Erythroblast (primary cell): Measurements from ENCODE around the gene FBXO36.

Experiments
- DNase-seq, 2 experiments: peaks; one replicate each; lab custom pipeline; 2025; lab: John Stamatoyannopoulos, UW
- GATA1 ChIP-seq: IDR thresholded peaks from 2 replicates; pipeline ENCODE4 v1.6.1; 2011; ENCODE audit warnings: low read depth, mild to moderate bottlenecking, control low read depth, low read length, moderate library complexity
- POLR2A ChIP-seq: IDR thresholded peaks from 2 replicates; pipeline ENCODE4 v1.6.1; 2011; ENCODE audit warnings: mild to moderate bottlenecking, low read length

FBXO36 gene

DNA sequence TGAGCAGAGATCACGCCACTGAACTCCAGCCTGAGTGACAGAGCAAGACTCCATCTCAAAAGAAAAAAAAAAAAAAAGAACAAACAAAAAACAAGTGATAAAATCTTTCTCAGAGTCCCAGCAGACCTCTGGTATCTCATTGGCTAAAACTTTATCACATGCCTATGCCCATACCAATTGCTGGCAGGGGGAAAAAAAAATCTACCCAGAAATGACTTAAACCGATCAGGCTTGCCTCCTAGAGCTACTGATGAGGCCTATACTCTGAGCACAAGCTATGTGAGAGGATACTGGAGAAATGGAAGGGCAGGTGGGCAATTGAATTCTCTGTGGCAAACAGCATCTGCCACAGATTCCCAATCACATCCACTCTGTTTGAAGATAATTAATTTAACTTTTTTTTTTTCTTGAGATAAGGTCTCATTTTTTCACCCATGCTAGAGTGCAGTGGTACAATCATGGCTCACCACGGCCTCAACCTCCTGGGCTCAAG lies 49.0 kb downstream of the FBXO36 start:
- no peak for TF ChIP-seq POLR2A
- TF ChIP-seq GATA1 = no peak
- no peak for DNase-seq

GRCh38 chr2:229974266-229974665 lies 52.0 kb downstream of the FBXO36 start:
- TF ChIP-seq POLR2A = no peak
- no peak for TF ChIP-seq GATA1
- DNase-seq = peak in 1 of 2 experiments; percentile 11

DNA sequence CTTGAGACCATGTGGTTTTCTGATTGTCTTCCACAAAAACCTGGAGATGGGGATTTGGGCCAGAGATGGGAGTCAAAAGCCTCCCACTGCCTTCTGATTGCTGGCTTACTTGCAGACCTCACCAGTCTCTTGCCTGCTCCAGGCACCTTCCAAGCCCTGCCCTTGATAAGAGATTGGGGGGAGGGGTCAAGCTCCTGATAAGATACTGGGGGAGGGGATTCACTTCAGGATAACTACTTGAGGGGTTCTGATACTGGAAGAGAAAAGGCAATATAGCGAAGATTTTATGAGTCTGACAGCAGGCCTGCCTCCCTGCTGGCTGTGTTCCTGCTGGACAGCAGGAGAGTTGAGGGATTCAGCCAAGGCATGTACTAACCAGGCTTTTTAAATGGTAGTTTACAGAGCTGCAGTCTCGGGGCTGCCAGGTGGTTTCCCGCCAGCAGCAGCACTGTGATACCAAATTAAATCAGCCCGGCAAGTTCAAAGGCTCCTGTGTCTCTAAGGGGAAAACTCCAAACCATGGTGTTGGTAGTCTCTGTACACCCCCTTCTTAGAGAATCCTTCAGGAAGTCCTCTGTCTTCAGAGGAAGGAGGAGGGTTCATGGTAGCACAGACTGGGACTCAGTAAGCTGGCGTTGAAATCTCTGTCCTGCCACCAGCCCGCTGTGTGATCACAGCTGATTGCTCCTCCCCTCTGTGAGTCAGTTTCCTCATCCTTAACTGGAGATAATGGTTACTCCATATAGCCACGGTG lies 58.3 kb downstream of the FBXO36 start:
- TF ChIP-seq POLR2A (no peak), GATA1 (no peak)
- DNase-seq = peak; percentile 8 to 29

DNA sequence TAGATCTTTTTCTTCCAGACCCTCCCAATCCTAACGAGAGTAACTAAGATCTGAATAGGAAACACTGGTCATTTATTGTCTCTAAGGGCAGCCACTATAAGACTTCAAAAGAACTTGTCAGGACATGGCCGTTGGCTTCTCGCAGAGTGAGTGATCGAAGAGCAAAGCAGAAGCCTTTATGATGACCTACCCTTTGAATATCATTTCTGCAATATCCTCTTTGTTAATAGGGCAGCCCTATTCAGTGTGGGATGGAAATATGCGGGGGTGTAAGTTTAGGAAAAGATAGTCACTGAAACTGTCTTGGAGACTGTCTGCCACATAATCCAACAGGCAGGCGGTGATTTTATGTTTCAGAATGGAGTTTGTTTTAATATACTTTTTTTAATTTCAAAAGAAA lies 70.9 kb downstream of the FBXO36 start:
- DNase-seq = no peak
- TF ChIP-seq POLR2A (no peak), GATA1 (no peak)

- DNase-seq = no peak
- TF ChIP-seq GATA1 = no peak
- TF ChIP-seq POLR2A = no peak
Measured at GRCh38 chr2:229996320-229996719, 74.0 kb downstream of the FBXO36 start.

DNA sequence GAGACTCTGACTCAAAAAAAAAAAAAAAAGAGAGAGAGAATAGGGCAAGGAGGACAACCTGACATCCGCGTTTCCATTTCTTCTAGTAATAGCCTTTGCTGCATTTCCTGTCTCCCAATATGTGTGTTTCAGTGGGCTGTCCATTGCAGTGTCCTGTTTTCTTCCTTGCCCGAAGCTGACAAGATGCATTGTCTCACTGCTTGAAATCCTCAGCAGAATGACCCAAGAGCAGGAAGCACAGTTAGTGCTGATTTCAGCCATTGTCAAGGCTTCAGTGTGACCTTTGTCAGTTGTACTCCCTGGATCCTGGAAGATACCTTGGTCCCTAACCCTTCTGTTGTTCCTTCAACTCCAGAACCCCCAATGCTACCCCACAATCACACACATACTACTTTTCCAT lies 75.3 kb downstream of the FBXO36 start:
- TF ChIP-seq GATA1 (no peak), POLR2A (no peak)

DNA sequence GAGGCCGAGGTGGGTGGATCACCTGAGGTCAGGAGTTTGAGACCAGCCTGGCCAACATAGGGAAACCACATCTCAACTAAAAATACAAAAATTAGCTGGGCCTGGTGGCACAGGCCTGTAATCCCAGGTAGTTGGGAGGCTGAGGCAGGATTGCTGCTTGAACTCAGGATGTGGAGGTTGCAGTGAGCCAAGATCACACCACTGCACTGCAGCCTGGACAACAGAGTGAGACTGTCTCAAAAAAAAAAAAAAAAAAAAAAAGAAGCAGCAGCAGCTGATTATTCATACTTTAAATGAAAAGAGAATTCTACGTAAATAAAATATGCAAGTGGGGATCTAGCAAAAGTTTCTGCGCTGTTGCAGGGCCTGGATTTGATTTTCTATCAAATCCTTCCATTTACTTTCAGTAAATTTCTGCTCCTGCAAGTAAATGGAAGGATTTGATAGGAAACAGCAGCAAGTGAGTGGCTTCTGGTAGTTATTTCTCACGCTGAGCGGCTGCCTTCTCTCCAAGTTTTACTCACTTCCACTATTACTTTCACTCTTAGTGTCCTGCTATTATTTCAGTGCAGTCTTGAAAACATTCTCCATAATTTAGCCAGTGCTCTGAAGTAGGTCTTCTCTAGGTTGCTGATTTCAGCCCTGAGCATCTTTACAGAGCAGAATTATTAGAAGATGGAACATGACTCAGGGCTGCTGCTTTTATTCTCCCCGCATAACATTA lies 78.0 kb downstream of the FBXO36 start:
- no peak for DNase-seq
- TF ChIP-seq POLR2A = no peak
- no peak for TF ChIP-seq GATA1

More for the DNA sequence above, 75.3 kb downstream of the FBXO36 start:
- no peak for DNase-seq

- TF ChIP-seq POLR2A (no peak), GATA1 (no peak)
- DNase-seq = peak; percentile 76 to 86
Measured at GRCh38 chr2:230007931-230008707, 85.8 kb downstream of the FBXO36 start.

DNA sequence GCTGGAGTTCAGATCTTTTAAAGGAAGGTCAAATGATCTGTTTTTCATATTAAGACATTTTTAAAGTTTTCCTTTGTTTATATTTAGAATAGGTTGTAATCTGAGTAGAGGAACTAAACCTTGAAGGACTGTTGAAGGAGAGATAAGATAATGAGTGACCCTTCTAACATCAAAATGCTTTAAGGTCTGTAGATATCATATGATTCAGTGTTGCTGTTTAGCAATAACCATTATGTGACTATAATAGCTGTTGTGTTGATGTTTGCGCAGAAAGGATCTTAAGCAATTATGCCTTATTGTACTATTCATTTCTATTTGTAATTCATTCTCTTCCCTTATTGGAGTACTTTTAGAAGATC lies 86.4 kb downstream of the FBXO36 start:
- no peak for TF ChIP-seq GATA1
- no peak for TF ChIP-seq POLR2A
- DNase-seq = peak in 1 of 2 experiments; percentile 34

DNA sequence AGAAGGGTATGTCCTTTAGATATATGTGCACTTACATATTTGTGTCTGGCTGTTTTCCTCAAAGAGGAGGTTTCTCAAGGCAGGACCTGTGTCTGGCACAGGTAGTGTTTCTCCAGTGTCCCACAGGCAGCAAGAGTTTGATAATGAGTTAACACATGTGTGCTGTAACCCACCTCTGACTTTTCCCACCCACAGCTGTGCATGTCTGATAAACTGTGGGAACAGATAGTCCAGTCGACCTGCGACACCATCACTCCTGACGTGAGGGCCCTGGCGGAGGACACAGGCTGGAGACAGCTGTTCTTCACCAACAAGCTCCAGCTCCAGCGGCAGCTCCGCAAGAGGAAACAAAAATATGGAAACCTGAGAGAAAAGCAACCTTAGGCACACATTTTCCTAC lies 88.2 kb downstream of the FBXO36 start:
- TF ChIP-seq GATA1 (no peak), POLR2A (no peak)
- DNase-seq = peak in 1 of 2 experiments; percentile 16

- no peak for DNase-seq
- TF ChIP-seq GATA1 = no peak
- TF ChIP-seq POLR2A = no peak
Measured at GRCh38 chr2:230011617-230012016, 89.3 kb downstream of the FBXO36 start.

- TF ChIP-seq POLR2A = no peak
- no peak for TF ChIP-seq GATA1
Measured at GRCh38 chr2:230012267-230012884, 90.1 kb downstream of the FBXO36 start.

DNA sequence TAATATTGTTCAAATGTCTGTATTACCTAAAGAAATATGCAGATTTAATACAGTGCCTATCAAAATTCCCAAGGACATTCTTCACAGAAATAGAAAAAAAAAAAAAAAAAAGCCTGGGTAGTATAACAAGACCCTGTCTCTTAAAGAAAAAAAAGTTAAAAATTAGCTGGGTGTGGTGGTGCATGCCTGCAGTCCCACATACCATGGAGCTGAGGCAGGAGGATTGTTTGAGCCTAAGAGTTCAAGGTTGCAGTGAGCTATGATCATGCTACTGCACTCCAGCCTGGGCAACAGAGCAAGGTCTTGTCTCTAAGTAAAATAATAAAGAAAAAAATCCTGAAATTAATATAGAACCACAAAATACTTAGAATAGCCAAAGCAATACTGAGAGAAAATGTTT lies 94.5 kb downstream of the FBXO36 start:
- DNase-seq = no peak
- TF ChIP-seq GATA1 (no peak), POLR2A (no peak)

More at GRCh38 chr2:230012267-230012884, 90.1 kb downstream of the FBXO36 start:
- no peak for DNase-seq

DNA sequence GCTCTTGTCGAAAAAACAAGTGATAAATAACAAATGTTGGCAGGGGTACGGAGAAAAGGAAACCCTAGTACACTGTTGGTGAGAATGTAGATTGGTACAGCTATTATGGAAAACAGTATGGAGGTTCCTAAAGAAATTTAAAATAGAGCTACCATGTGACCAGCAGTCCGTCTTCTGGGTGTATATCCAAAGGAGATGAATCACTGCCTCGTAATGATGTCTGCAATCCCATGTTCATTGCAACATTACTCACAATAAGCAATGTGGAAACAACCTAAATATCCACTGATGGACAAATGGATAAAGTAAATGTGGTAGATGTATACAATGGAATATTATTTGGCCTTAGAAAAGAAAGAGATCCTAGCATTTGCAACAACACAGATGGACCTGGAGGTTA lies 95.8 kb downstream of the FBXO36 start:
- DNase-seq = no peak
- TF ChIP-seq POLR2A (no peak), GATA1 (no peak)
